ENCODE data around the gene GPR142. TPM values are rescaled to one million over a fixed set of nuclear protein-coding genes. Genes with fewer than 3 reads are reported as not detected.

Gene GPR142
- total RNA-seq, 5 donors from 2014 or later (not counting 1 experiment from before 2014, with no cell fraction given) = not detected

DNA sequence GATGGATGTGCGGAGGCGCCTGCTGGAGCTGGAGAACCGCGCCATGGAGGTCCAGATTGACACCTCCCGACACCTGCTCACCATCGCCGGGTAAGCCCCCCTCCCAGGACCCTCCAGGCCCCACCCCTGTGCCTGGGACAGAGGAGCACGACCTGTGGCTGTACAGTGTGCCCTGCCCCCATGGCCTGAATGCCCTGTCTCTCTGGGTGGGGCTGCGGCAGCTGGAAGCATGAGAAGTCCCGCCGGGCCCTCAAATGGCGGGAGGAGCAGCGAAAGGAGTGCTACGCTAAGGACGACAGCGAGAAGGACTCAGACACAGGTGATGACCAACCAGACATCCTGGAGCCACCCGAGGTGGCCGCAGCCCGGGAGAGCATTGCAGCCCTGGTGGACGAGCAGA, 16.8 kb upstream of the GPR142 start:
- no peaks in the 10 kb centered on the region for H3K36me3 ChIP-seq (ENCODE audit: control insufficient read depth in 2 of 2, extremely low read depth in 1 of 2, insufficient read depth in 1 of 2, low read length in 1 of 2)
- CTCF ChIA-PET = interaction anchor here (0.6 to 1.2 kb wide), 3 partner anchors 17 to 975 kb away, joined by 3 to 5 read pairs (median 4); partner anchors contain the start of gene GPR142 (in 1 of the 2)
- ATAC-seq (replicated peaks in 1 of 4) (no peak), DNase-seq (no peak)
- POLR2A ChIA-PET = no interaction called here
- H3K4me1 ChIP-seq (ENCODE audit: control insufficient read depth in 1 of 2, extremely low read depth in 1 of 2, insufficient read depth in 2 of 2, low read length in 2 of 2) = peaks cover 0 to 15% of the 10 kb centered on the region in 2 experiments
- Mint-ChIP-seq H3K4me1 (peaks cover 3 to 7% (median 4%) of the 10 kb centered on the region in 3 donors), H3K27me3 (peaks cover 27 to 50% of the 10 kb centered on the region in 2 donors), H3K27ac (no peak overlapping the region), H3K36me3 (no peaks in the 10 kb centered on the region), H3K9me3 (no peaks in the 10 kb centered on the region), H3K4me3 (no peak overlapping the region)
- H3K9me3 ChIP-seq = no peaks in the 10 kb centered on the region
- peaks cover 0 to 71% of the 10 kb centered on the region in 2 experiments for H3K27me3 ChIP-seq (replicated peaks in 1 of 2; ENCODE audit: control insufficient read depth in 2 of 2, extremely low read depth in 1 of 2, insufficient read depth in 2 of 2, low read length in 1 of 2)
- no peak overlapping the region for H3K4me3 ChIP-seq (ENCODE audit: control insufficient read depth in 1 of 2, extremely low read depth in 1 of 2, low read length in 1 of 2)
- 84% methylated on average over 19 of the region's 20 CpGs for WGBS (ENCODE audit: insufficient coverage)
- H3K27ac ChIP-seq (ENCODE audit: low read length) = no peak overlapping the region

DNA sequence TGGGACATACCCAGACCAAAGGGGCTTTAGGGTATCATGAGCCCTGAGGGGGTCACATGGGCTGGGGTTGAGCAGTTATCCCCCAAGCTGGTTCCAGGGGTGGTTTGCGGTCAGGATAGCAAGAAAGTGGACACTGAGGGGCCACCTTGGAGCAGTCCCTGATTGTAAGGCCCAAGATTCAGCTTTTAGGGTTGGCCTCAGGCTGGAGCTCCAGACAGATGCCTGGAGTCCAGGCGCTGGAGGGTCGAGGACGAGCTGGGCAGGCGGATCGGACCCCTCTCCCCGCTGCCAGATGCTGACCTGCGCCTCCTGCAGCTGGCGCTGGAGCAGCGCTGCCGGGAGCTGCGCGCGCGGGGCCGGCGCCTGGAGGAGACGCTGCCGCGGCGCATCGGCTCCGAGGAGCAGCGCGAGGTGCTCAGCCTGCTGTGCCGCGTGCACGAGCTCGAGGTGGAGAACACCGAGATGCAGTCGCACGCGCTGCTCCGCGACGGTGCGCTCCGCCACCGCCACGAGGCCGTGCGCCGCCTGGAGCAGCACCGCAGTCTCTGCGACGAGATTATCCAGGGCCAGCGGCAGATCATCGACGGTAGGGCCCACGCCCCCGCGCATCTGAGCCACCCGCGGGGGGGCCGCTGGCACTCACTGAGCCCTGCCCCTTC, 15.6 kb upstream of the GPR142 start:
- Mint-ChIP-seq H3K27me3 (peaks cover 34 to 57% of the 10 kb centered on the region in 2 donors), H3K36me3 (no peaks in the 10 kb centered on the region), H3K4me3 (no peak overlapping the region), H3K27ac (no peak overlapping the region), H3K4me1 (peaks cover 3 to 9% (median 4%) of the 10 kb centered on the region in 3 donors), H3K9me3 (no peaks in the 10 kb centered on the region)
- ATAC-seq (replicated peaks in 1 of 4) = peak in 3 of 4 experiments; percentile 22 to 27 (median 22)
- Histone ChIP-seq H3K4me1 (ENCODE audit: control insufficient read depth in 1 of 2, extremely low read depth in 1 of 2, insufficient read depth in 2 of 2, low read length in 2 of 2) (peaks cover 0 to 20% of the 10 kb centered on the region in 2 experiments), H3K27me3 (replicated peaks in 1 of 2; ENCODE audit: control insufficient read depth in 2 of 2, extremely low read depth in 1 of 2, insufficient read depth in 2 of 2, low read length in 1 of 2) (peaks cover 0 to 75% of the 10 kb centered on the region in 2 experiments), H3K9me3 (no peaks in the 10 kb centered on the region), H3K36me3 (ENCODE audit: control insufficient read depth in 2 of 2, extremely low read depth in 1 of 2, insufficient read depth in 1 of 2, low read length in 1 of 2) (no peaks in the 10 kb centered on the region), H3K4me3 (ENCODE audit: control insufficient read depth in 1 of 2, extremely low read depth in 1 of 2, low read length in 1 of 2) (no peak overlapping the region), H3K27ac (ENCODE audit: low read length) (no peak overlapping the region)
- CTCF ChIA-PET = interaction anchor here in 1 of 2 donors (1.1 kb wide), 1 partner anchor 138 kb away, joined by 5 read pairs; the partner anchor contains the start of gene TTYH2
- DNase-seq = peak in 2 of 35 experiments; percentile 17 to 19
- POLR2A ChIA-PET = interaction anchor here in 1 of 2 donors (0.6 kb wide), 1 partner anchor 139 kb away, joined by 6 read pairs; no protein-coding TSS in a partner anchor
- WGBS (ENCODE audit: insufficient coverage) = 8% methylated on average over 54 of the region's 55 CpGs

DNA sequence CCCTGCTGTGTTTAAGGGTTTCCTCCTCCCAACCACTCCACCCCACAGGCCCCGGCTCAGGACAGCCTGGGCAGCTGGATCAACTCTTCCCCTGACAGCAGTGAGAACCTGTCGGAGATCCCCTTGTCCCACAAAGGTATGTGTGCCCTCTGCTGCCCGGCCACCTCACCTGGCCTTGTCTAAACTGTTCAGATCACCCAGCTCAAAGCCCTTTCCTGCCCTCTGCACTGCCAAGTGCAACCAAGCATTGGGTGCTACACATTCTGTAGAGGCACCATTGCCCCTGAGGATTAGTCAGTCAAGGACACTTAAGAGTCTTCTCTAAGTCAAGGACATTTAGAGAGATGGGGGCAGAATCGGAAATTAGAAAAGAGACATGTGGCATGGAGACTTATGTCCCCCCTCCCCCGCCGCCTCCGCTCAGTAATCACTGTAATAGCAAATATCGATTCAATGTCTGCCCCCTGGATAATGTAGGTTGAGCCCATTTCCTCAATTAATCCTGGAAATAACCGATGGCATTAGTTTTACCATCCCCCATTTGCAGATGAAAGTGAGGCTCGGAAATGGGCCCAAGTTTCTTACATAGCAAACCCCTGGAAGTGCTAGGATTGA, 13.8 kb upstream of the GPR142 start:
- H3K36me3 Mint-ChIP-seq = no peaks in the 10 kb centered on the region
- ATAC-seq (replicated peaks in 1 of 4) (no peak), DNase-seq (no peak)
- ChIA-PET CTCF (no interaction called here), POLR2A (no interaction called here)
- 82% methylated on average over 9 of the region's 10 CpGs for WGBS (ENCODE audit: insufficient coverage)
- H3K27ac Mint-ChIP-seq = no peak overlapping the region
- H3K36me3 ChIP-seq (ENCODE audit: control insufficient read depth in 2 of 2, extremely low read depth in 1 of 2, insufficient read depth in 1 of 2, low read length in 1 of 2) = no peaks in the 10 kb centered on the region
- no peaks in the 10 kb centered on the region for H3K9me3 Mint-ChIP-seq
- peaks cover 4 to 12% (median 6%) of the 10 kb centered on the region in 3 donors for H3K4me1 Mint-ChIP-seq
- peaks cover 32 to 61% of the 10 kb centered on the region in 2 donors for H3K27me3 Mint-ChIP-seq
- H3K4me1 ChIP-seq (ENCODE audit: control insufficient read depth in 1 of 2, extremely low read depth in 1 of 2, insufficient read depth in 2 of 2, low read length in 2 of 2) = peaks cover 0 to 30% of the 10 kb centered on the region in 2 experiments
- H3K27ac ChIP-seq (ENCODE audit: low read length) = no peak overlapping the region
- H3K4me3 ChIP-seq (ENCODE audit: control insufficient read depth in 1 of 2, extremely low read depth in 1 of 2, low read length in 1 of 2) = no peak overlapping the region
- no peaks in the 10 kb centered on the region for H3K9me3 ChIP-seq
- H3K27me3 ChIP-seq (replicated peaks in 1 of 2; ENCODE audit: control insufficient read depth in 2 of 2, extremely low read depth in 1 of 2, insufficient read depth in 2 of 2, low read length in 1 of 2) = peaks cover 0 to 88% of the 10 kb centered on the region in 2 experiments
- H3K4me3 Mint-ChIP-seq = no peak overlapping the region

GRCh38 chr17:74354123-74354522, 13.2 kb upstream of the GPR142 start:
- ChIA-PET CTCF (no interaction called here), POLR2A (no interaction called here)
- DNase-seq (peak in 31 of 35 experiments; percentile 17 to 64 (median 37)), ATAC-seq (replicated peaks in 1 of 4) (peak; percentile 51 to 72 (median 63))
- H3K4me3 ChIP-seq (ENCODE audit: control insufficient read depth in 1 of 2, extremely low read depth in 1 of 2, low read length in 1 of 2) = no peak overlapping the region
- Mint-ChIP-seq H3K27ac (no peak overlapping the region), H3K9me3 (no peaks in the 10 kb centered on the region), H3K27me3 (peaks cover 36 to 62% of the 10 kb centered on the region in 2 donors), H3K4me3 (no peak overlapping the region), H3K4me1 (peaks cover 4 to 12% (median 6%) of the 10 kb centered on the region in 3 donors), H3K36me3 (no peaks in the 10 kb centered on the region)
- no peaks in the 10 kb centered on the region for H3K9me3 ChIP-seq
- peaks cover 0 to 30% of the 10 kb centered on the region in 2 experiments for H3K4me1 ChIP-seq (ENCODE audit: control insufficient read depth in 1 of 2, extremely low read depth in 1 of 2, insufficient read depth in 2 of 2, low read length in 2 of 2)
- no peak overlapping the region for H3K27ac ChIP-seq (ENCODE audit: low read length)
- no peaks in the 10 kb centered on the region for H3K36me3 ChIP-seq (ENCODE audit: control insufficient read depth in 2 of 2, extremely low read depth in 1 of 2, insufficient read depth in 1 of 2, low read length in 1 of 2)
- WGBS (ENCODE audit: insufficient coverage) = 8% methylated on average over 22 of the region's 29 CpGs
- peaks cover 0 to 87% of the 10 kb centered on the region in 2 experiments for H3K27me3 ChIP-seq (replicated peaks in 1 of 2; ENCODE audit: control insufficient read depth in 2 of 2, extremely low read depth in 1 of 2, insufficient read depth in 2 of 2, low read length in 1 of 2)

GRCh38 chr17:74354561-74354960, 12.7 kb upstream of the GPR142 start:
- no peak for DNase-seq
- H3K27me3 ChIP-seq (replicated peaks in 1 of 2; ENCODE audit: control insufficient read depth in 2 of 2, extremely low read depth in 1 of 2, insufficient read depth in 2 of 2, low read length in 1 of 2) = peaks cover 0 to 88% of the 10 kb centered on the region in 2 experiments
- peaks cover 4 to 12% (median 6%) of the 10 kb centered on the region in 3 donors for H3K4me1 Mint-ChIP-seq
- no peak for ATAC-seq (replicated peaks in 1 of 4)
- H3K27ac ChIP-seq (ENCODE audit: low read length) = no peak overlapping the region
- H3K36me3 ChIP-seq (ENCODE audit: control insufficient read depth in 2 of 2, extremely low read depth in 1 of 2, insufficient read depth in 1 of 2, low read length in 1 of 2) = no peaks in the 10 kb centered on the region
- H3K4me1 ChIP-seq (ENCODE audit: control insufficient read depth in 1 of 2, extremely low read depth in 1 of 2, insufficient read depth in 2 of 2, low read length in 2 of 2) = peaks cover 0 to 30% of the 10 kb centered on the region in 2 experiments
- POLR2A ChIA-PET = no interaction called here
- no peak overlapping the region for H3K4me3 ChIP-seq (ENCODE audit: control insufficient read depth in 1 of 2, extremely low read depth in 1 of 2, low read length in 1 of 2)
- peaks cover 36 to 66% of the 10 kb centered on the region in 2 donors for H3K27me3 Mint-ChIP-seq
- H3K36me3 Mint-ChIP-seq = no peaks in the 10 kb centered on the region
- no peaks in the 10 kb centered on the region for H3K9me3 ChIP-seq
- no peak overlapping the region for H3K27ac Mint-ChIP-seq
- 50% methylated on average over 2 of the region's 10 CpGs for WGBS (ENCODE audit: insufficient coverage)
- no peaks in the 10 kb centered on the region for H3K9me3 Mint-ChIP-seq
- H3K4me3 Mint-ChIP-seq = no peak overlapping the region
- CTCF ChIA-PET = no interaction called here

DNA sequence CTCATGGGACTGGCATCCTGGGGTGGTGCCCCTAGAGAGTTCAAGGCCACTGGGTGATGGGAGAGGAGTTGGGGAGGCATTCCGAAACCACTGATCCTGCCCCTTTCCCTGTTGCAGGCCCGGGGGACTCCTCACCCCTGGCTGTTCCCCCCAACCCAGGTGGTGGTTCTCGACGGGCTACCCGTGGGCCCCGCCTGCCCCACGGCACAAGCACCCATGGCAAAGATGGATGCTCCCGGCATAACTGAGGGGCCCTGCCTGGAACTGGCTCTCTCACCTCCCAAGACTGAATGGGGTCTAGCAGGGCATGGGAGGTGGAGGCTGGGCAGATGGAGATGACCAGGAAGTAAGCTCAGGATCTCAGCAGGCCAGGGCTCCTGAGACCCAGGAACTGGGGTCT, 12.2 kb upstream of the GPR142 start:
- ATAC-seq (replicated peaks in 1 of 4) (no peak), DNase-seq (no peak)
- no peaks in the 10 kb centered on the region for H3K9me3 ChIP-seq
- WGBS (ENCODE audit: insufficient coverage) = 97% methylated on average over 6 of the region's 8 CpGs
- H3K9me3 Mint-ChIP-seq = no peaks in the 10 kb centered on the region
- no peak overlapping the region for H3K4me3 ChIP-seq (ENCODE audit: control insufficient read depth in 1 of 2, extremely low read depth in 1 of 2, low read length in 1 of 2)
- no peak overlapping the region for H3K4me3 Mint-ChIP-seq
- H3K4me1 Mint-ChIP-seq = peaks cover 4 to 12% (median 6%) of the 10 kb centered on the region in 3 donors
- peaks cover 0 to 91% of the 10 kb centered on the region in 2 experiments for H3K27me3 ChIP-seq (replicated peaks in 1 of 2; ENCODE audit: control insufficient read depth in 2 of 2, extremely low read depth in 1 of 2, insufficient read depth in 2 of 2, low read length in 1 of 2)
- no peaks in the 10 kb centered on the region for H3K36me3 ChIP-seq (ENCODE audit: control insufficient read depth in 2 of 2, extremely low read depth in 1 of 2, insufficient read depth in 1 of 2, low read length in 1 of 2)
- H3K4me1 ChIP-seq (ENCODE audit: control insufficient read depth in 1 of 2, extremely low read depth in 1 of 2, insufficient read depth in 2 of 2, low read length in 2 of 2) = peaks cover 0 to 30% of the 10 kb centered on the region in 2 experiments
- no peaks in the 10 kb centered on the region for H3K36me3 Mint-ChIP-seq
- H3K27ac Mint-ChIP-seq = no peak overlapping the region
- POLR2A ChIA-PET = no interaction called here
- H3K27ac ChIP-seq (ENCODE audit: low read length) = no peak overlapping the region
- peaks cover 33 to 65% of the 10 kb centered on the region in 2 donors for H3K27me3 Mint-ChIP-seq
- CTCF ChIA-PET = no interaction called here
